HEK293T (cell line): Measurements from ENCODE around the gene BARD1.
"Not testable (repeated sequence)": the region's sequence is repeated elsewhere in the genome, so short reads cannot be mapped to it uniquely, and the experiment has no call there.

Experiments used
- CTCF ChIA-PET: fragments of 350-600 bp; formaldehyde crosslinking; extraction: SDS; loops from one replicate; lab custom pipeline; 2021; ENCODE audit warnings: antibody characterized with exemption, inconsistent platforms; lab: Yijun Ruan, JAX
- POLR2A ChIA-PET: fragments of 350-600 bp; formaldehyde crosslinking; extraction: SDS; loops from one replicate; lab custom pipeline; 2020; ENCODE audit warnings: antibody characterized with exemption, inconsistent platforms; lab: Yijun Ruan, JAX
- DNase-seq: peaks from one replicate; pipeline ENCODE4 v3.0.0; 2012; ENCODE audit warnings: mixed read lengths; ENCODE audit errors: extremely low spot score
- ARNT ChIP-seq: fragments of 450-650 bp; IDR thresholded peaks from 2 replicates; pipeline ENCODE4 v1.6.1; 2017; ENCODE audit warnings: mild to moderate bottlenecking
- BHLHE40 ChIP-seq: fragments of 450-650 bp; IDR thresholded peaks from 2 replicates; pipeline ENCODE4 v1.6.1; 2016; ENCODE audit warnings: mild to moderate bottlenecking, moderate library complexity, borderline replicate concordance
- CTBP1 ChIP-seq: fragments of 450-650 bp; IDR thresholded peaks from 2 replicates; pipeline ENCODE4 v1.6.1; 2016; ENCODE audit warnings: borderline replicate concordance
- ELF4 ChIP-seq: fragments of 450-650 bp; IDR thresholded peaks from 2 replicates; pipeline ENCODE4 v1.6.1; 2017; ENCODE audit warnings: antibody characterized with exemption
- FOXA1 ChIP-seq: fragments of 450-650 bp; IDR thresholded peaks from 2 replicates; pipeline ENCODE4 v1.6.1; 2016; ENCODE audit warnings: mild to moderate bottlenecking
- FOXK2 ChIP-seq: fragments of 450-650 bp; IDR thresholded peaks from 2 replicates; pipeline ENCODE4 v1.6.1; 2016; ENCODE audit warnings: mild to moderate bottlenecking
- FOXM1 ChIP-seq: fragments of 450-650 bp; IDR thresholded peaks from 2 replicates; pipeline ENCODE4 v1.6.1; 2017; ENCODE audit warnings: mild to moderate bottlenecking, borderline replicate concordance
- HDGF ChIP-seq: fragments of 450-650 bp; IDR thresholded peaks from 2 replicates; pipeline ENCODE4 v1.6.1; 2017; ENCODE audit warnings: antibody characterized with exemption, borderline replicate concordance
- L3MBTL2 ChIP-seq: fragments of 450-650 bp; conservative IDR thresholded peaks from 2 replicates; pipeline ENCODE4 v1.6.1; 2016; ENCODE audit warnings: mild to moderate bottlenecking
- LEF1 ChIP-seq: fragments of 450-650 bp; IDR thresholded peaks from 2 replicates; pipeline ENCODE4 v1.6.1; 2017; ENCODE audit warnings: mild to moderate bottlenecking, borderline replicate concordance
- NFRKB ChIP-seq: fragments of 450-650 bp; IDR thresholded peaks from 2 replicates; pipeline ENCODE4 v1.6.1; 2016; ENCODE audit warnings: mild to moderate bottlenecking, moderate library complexity
- PKNOX1 ChIP-seq: fragments of 450-650 bp; IDR thresholded peaks from 2 replicates; pipeline ENCODE4 v1.6.1; 2016
- SP1 ChIP-seq: fragments of 450-650 bp; IDR thresholded peaks from 2 replicates; pipeline ENCODE4 v1.6.1; 2017
- SUZ12 ChIP-seq: fragments of 450-650 bp; IDR thresholded peaks from 2 replicates; pipeline ENCODE4 v1.6.1; 2016; ENCODE audit warnings: mild to moderate bottlenecking
- TARDBP ChIP-seq: fragments of 450-650 bp; IDR thresholded peaks from 2 replicates; pipeline ENCODE4 v1.6.1; 2016
- ZNF384 ChIP-seq: fragments of 450-650 bp; IDR thresholded peaks from 2 replicates; pipeline ENCODE4 v1.6.1; 2016

Gene BARD1

GRCh38 chr2:214699236-214699635 is 110.2 kb downstream of the BARD1 start:
- ChIA-PET POLR2A (no interaction called here), CTCF (interaction anchor here (0.6 kb wide), 1 partner anchor 45 kb away, joined by 4 read pairs; no protein-coding TSS in a partner anchor)
- TF ChIP-seq ZNF384 (no peak), SP1 (no peak)
- no peak for DNase-seq

- ChIA-PET POLR2A (no interaction called here), CTCF (no interaction called here)
- no peak for TF ChIP-seq NFRKB
- no peak for TF ChIP-seq SUZ12
- TF ChIP-seq LEF1, result no peak
- TF ChIP-seq ARNT, result no peak
- TF ChIP-seq CTBP1, result no peak
- TF ChIP-seq BHLHE40, result no peak
- no peak for TF ChIP-seq ZNF384
- TF ChIP-seq FOXA1, result no peak
- TF ChIP-seq FOXK2, result no peak
- no peak for TF ChIP-seq TARDBP
- no peak for TF ChIP-seq PKNOX1
- TF ChIP-seq SP1, result no peak
- no peak for TF ChIP-seq FOXM1
- no peak for TF ChIP-seq HDGF
- no peak for TF ChIP-seq L3MBTL2
- TF ChIP-seq ELF4, result no peak
- DNase-seq, result no peak
Measured at GRCh38 chr2:214696681-214697080, 112.8 kb downstream of the BARD1 start.

GRCh38 chr2:214695789-214696188 is 113.7 kb downstream of the BARD1 start:
- DNase-seq, result no peak
- no peak for TF ChIP-seq ZNF384
- no peak for TF ChIP-seq PKNOX1
- no peak for TF ChIP-seq ELF4
- no peak for TF ChIP-seq FOXK2
- no peak for TF ChIP-seq NFRKB
- TF ChIP-seq LEF1, result no peak
- TF ChIP-seq FOXA1, result no peak
- no peak for TF ChIP-seq SP1
- no peak for TF ChIP-seq L3MBTL2
- ChIA-PET CTCF (no interaction called here), POLR2A (no interaction called here)

- CTCF ChIA-PET, DNase-seq, POLR2A ChIA-PET: not testable (repeated sequence)
Measured at GRCh38 chr2:214683557-214683956, 125.9 kb downstream of the BARD1 start.

- CTCF ChIA-PET, result no interaction called here
- no peak for DNase-seq
- no peak for TF ChIP-seq LEF1
- no peak for TF ChIP-seq SP1
- no peak for TF ChIP-seq NFRKB
- no peak for TF ChIP-seq FOXK2
- POLR2A ChIA-PET, result no interaction called here
Measured at GRCh38 chr2:214679736-214680135, 129.7 kb downstream of the BARD1 start.

GRCh38 chr2:214676421-214677089 is 132.9 kb downstream of the BARD1 start:
- ChIA-PET CTCF (no interaction called here), POLR2A (no interaction called here)
- TF ChIP-seq L3MBTL2 (no peak), TARDBP (no peak), CTBP1 (no peak), HDGF (no peak), NFRKB (no peak), SP1 (no peak), PKNOX1 (no peak), LEF1 (no peak), ARNT (no peak), FOXA1 (no peak), BHLHE40 (no peak), ELF4 (no peak), ZNF384 (no peak), FOXK2 (no peak), FOXM1 (no peak), SUZ12 (no peak)
- DNase-seq, result no peak
